SU-DHL-6 (cell line): ENCODE measurements around the gene LGALS4.
"Not testable (repeated sequence)": the region's sequence is repeated elsewhere in the genome, so short reads cannot be mapped to it uniquely, and the experiment has no call there.

ENCODE experiments used
- CTCF ChIP-seq: fragments of 200-600 bp; sonication (generic); IDR thresholded peaks from one replicate; pipeline ENCODE4 v1.5.1; 2017; ENCODE audit warnings: antibody characterized with exemption, mild to moderate bottlenecking, low read length, moderate library complexity; ENCODE audit not compliant: insufficient read depth, poor library complexity, severe bottlenecking
- EZH2phosphoT487 ChIP-seq: fragments of 200-600 bp; sonication (generic), shearing (Covaris generic); conservative IDR thresholded peaks from 2 replicates; pipeline ENCODE4 v1.6.1; 2018; ENCODE audit warnings: mild to moderate bottlenecking, antibody characterized with exemption, low read length, moderate library complexity, mixed read lengths

- TF ChIP-seq EZH2phosphoT487, CTCF: not testable (repeated sequence)
These were observed 42.2 kb upstream of the LGALS4 start for GRCh38 chr19:38854961-38855360.
